ENCODE data around the gene FRA10AC1.

GRCh38 chr10:93628858-93629257, 73.5 kb downstream of the FRA10AC1 start:
- TF ChIP-seq CTCF (IDR thresholded peaks at IDR 0.05 in 8 of 11, conservative IDR thresholded peaks at IDR 0.05 in 3 of 11) = no peak
- no peak for TF ChIP-seq POLR2A (IDR thresholded peaks at IDR 0.05)
